Transverse colon (tissue), 3 donors: ENCODE measurements around the gene PADI2.

ENCODE experiments used
- EP300 ChIP-seq: sonication (generic); formaldehyde crosslinking; IDR thresholded peaks from one replicate; pipeline ENCODE4 v1.6.1; 2017; ENCODE audit warnings: antibody characterized with exemption, low read depth
- POLR2A ChIP-seq: fragments of 450-650 bp; IDR thresholded peaks from one replicate; pipeline ENCODE4 v1.6.1; 2016; ENCODE audit warnings: antibody characterized with exemption, mild to moderate bottlenecking, moderate library complexity
- TF ChIP-seq, protein P1 (sequence below), 5 experiments: fragments of 200-600 bp in 3 of 5; fragments of 450-650 bp in 2 of 5; sonication (generic) in 3 of 5; IDR thresholded peaks; 1 replicate in 2 of 5; 2 replicates in 3 of 5; pipeline ENCODE4 v1.5.1; 2016 to 2017; ENCODE audit warnings: antibody characterized with exemption in 5 of 5, inconsistent platforms in 3 of 5, mild to moderate bottlenecking in 2 of 5, moderate library complexity in 1 of 5

- TF ChIP-seq, protein P1, sequence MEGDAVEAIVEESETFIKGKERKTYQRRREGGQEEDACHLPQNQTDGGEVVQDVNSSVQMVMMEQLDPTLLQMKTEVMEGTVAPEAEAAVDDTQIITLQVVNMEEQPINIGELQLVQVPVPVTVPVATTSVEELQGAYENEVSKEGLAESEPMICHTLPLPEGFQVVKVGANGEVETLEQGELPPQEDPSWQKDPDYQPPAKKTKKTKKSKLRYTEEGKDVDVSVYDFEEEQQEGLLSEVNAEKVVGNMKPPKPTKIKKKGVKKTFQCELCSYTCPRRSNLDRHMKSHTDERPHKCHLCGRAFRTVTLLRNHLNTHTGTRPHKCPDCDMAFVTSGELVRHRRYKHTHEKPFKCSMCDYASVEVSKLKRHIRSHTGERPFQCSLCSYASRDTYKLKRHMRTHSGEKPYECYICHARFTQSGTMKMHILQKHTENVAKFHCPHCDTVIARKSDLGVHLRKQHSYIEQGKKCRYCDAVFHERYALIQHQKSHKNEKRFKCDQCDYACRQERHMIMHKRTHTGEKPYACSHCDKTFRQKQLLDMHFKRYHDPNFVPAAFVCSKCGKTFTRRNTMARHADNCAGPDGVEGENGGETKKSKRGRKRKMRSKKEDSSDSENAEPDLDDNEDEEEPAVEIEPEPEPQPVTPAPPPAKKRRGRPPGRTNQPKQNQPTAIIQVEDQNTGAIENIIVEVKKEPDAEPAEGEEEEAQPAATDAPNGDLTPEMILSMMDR (IDR thresholded peaks at IDR 0.05), result no peak
- TF ChIP-seq EP300 (no peak), POLR2A (no peak)
Measured at GRCh38 chr1:17033481-17033880, 85.8 kb downstream of the PADI2 start.
